Measurements from ENCODE around the gene COX6A1. TPM values are rescaled to one million over a fixed set of nuclear protein-coding genes. Genes with fewer than 3 reads are reported as not detected.

Gene COX6A1
- total and polyA plus RNA-seq, 2 of the 13 experiments (the other 11 are each of a cell fraction or from before 2014, with no cell fraction given), result 542 to 673 TPM

DNA sequence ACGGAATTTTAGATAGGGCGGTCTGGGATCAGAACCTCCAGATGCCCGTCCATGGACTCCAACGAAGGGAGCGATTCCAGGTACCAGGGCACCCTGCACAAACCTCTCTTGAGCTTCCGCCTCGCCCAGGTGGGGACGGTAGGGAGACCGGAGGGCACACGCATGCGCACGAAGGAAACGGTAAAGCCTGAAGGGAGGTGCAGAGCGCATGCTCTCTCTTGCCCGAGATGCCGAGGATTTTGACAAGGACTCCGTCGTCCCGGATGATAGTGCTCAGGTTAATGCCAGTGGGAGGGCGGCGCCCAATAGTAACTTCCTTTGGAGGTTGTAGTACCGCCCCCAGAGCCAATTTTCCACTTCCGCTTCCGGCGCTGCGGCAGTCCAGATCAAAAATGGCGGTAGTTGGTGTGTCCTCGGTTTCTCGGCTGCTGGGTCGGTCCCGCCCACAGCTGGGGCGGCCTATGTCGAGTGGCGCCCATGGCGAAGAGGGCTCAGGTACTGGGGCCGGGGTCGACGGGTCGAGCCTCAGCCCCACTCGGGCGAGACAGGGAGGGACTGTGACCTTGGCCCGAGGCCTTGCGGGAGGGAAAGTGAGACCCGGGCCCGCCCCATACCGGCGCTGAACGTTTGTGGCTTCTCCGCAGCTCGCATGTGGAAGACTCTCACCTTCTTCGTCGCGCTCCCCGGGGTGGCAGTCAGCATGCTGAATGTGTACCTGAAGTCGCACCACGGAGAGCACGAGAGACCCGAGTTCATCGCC is at the start of gene COX6A1 (continued):
- TF ChIP-seq, protein P1, sequence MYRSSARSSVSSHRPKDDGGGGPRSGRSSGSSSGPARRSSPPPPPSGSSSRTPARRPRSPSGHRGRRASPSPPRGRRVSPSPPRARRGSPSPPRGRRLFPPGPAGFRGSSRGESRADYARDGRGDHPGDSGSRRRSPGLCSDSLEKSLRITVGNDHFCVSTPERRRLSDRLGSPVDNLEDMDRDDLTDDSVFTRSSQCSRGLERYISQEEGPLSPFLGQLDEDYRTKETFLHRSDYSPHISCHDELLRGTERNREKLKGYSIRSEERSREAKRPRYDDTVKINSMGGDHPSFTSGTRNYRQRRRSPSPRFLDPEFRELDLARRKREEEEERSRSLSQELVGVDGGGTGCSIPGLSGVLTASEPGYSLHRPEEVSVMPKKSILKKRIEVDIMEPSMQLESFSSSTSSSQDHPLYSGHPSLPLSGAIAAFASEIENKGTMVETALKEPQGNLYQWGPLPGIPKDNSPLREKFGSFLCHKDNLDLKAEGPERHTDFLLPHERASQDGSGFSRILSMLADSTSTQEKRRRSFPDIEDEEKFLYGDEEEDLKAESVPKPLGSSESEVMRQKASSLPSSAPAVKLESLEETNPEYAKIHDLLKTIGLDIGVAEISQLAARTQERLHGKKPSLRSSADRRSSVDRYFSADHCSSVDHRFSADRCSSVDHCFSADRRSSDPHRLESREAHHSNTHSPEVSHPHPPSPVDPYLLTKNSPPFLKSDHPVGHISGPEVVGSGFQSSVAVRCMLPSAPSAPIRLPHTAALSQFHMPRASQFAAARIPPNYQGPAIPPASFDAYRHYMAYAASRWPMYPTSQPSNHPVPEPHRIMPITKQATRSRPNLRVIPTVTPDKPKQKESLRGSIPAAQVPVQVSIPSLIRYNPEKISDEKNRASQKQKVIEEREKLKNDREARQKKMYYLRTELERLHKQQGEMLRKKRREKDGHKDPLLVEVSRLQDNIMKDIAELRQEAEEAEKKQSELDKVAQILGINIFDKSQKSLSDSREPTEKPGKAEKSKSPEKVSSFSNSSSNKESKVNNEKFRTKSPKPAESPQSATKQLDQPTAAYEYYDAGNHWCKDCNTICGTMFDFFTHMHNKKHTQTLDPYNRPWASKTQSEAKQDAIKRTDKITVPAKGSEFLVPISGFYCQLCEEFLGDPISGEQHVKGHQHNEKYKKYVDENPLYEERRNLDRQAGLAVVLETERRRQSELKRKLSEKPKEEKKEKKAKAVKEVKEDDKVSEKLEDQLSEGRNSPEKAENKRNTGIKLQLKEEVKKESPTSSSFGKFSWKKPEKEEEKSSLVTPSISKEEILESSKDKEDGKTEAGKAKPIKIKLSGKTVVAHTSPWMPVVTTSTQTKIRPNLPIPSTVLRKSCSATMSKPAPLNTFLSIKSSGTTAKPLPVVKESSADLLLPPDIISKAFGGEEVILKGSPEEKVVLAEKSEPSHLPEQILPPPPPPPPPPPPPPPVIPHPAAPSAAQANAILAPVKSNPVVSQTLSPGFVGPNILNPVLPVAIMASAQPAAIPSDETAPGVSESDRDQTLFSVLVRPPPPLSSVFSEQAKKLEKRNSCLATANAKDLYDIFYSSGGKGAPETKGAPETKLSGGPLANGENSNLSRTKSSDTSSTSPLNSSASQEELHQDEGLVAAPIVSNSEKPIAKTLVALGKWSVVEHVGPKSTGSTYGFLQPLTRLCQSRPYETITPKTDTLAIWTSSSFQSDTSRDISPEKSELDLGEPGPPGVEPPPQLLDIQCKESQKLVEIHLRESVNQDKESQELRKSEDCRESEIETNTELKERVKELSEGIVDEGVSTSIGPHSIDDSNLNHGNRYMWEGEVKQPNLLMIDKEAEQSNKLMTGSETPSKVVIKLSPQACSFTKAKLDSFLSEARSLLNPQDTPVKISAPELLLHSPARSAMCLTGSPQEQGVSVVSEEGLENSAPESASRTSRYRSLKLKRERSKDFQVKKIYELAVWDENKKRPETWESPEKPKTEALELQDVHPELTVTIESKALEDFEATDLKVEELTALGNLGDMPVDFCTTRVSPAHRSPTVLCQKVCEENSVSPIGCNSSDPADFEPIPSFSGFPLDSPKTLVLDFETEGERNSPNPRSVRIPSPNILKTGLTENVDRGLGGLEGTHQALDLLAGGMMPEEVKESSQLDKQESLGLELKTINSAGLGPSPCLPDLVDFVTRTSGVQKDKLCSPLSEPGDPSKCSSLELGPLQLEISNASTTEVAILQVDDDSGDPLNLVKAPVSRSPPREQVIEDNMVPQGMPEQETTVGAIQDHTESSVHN (CRISPR knock-in tag; IDR thresholded peaks at IDR 0.05), result no peak; the same call in 1 of the 2 replicates
- TF ChIP-seq ZNF558 (CRISPR knock-in tag; IDR thresholded peaks at IDR 0.05; ENCODE audit: borderline replicate concordance), result 0 out of 2 replicates have a peak, but pooled peaks have one; percentile 55
- TF ChIP-seq, protein P2, sequence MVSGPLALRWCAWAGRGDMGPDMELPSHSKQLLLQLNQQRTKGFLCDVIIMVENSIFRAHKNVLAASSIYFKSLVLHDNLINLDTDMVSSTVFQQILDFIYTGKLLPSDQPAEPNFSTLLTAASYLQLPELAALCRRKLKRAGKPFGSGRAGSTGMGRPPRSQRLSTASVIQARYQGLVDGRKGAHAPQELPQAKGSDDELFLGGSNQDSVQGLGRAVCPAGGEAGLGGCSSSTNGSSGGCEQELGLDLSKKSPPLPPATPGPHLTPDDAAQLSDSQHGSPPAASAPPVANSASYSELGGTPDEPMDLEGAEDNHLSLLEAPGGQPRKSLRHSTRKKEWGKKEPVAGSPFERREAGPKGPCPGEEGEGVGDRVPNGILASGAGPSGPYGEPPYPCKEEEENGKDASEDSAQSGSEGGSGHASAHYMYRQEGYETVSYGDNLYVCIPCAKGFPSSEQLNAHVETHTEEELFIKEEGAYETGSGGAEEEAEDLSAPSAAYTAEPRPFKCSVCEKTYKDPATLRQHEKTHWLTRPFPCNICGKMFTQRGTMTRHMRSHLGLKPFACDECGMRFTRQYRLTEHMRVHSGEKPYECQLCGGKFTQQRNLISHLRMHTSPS (CRISPR knock-in tag; IDR thresholded peaks at IDR 0.05; ENCODE audit: low read depth), result peak; percentile 62; the same call in 1 of the 2 replicates
- TF ChIP-seq, protein P3, sequence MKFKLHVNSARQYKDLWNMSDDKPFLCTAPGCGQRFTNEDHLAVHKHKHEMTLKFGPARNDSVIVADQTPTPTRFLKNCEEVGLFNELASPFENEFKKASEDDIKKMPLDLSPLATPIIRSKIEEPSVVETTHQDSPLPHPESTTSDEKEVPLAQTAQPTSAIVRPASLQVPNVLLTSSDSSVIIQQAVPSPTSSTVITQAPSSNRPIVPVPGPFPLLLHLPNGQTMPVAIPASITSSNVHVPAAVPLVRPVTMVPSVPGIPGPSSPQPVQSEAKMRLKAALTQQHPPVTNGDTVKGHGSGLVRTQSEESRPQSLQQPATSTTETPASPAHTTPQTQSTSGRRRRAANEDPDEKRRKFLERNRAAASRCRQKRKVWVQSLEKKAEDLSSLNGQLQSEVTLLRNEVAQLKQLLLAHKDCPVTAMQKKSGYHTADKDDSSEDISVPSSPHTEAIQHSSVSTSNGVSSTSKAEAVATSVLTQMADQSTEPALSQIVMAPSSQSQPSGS (CRISPR knock-in tag; IDR thresholded peaks at IDR 0.05), result no peak
- TF ChIP-seq CEBPG (CRISPR knock-in tag; IDR thresholded peaks at IDR 0.05), result no peak
- no peak for TF ChIP-seq PHB2 (IDR thresholded peaks at IDR 0.05; ENCODE audit: partially characterized antibody)
- TF ChIP-seq, protein P4, sequence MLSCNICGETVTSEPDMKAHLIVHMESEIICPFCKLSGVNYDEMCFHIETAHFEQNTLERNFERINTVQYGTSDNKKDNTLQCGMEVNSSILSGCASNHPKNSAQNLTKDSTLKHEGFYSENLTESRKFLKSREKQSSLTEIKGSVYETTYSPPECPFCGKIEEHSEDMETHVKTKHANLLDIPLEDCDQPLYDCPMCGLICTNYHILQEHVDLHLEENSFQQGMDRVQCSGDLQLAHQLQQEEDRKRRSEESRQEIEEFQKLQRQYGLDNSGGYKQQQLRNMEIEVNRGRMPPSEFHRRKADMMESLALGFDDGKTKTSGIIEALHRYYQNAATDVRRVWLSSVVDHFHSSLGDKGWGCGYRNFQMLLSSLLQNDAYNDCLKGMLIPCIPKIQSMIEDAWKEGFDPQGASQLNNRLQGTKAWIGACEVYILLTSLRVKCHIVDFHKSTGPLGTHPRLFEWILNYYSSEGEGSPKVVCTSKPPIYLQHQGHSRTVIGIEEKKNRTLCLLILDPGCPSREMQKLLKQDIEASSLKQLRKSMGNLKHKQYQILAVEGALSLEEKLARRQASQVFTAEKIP (CRISPR knock-in tag; IDR thresholded peaks at IDR 0.05; ENCODE audit: borderline replicate concordance), result no peak
- no peak for TF ChIP-seq FOXP1 (IDR thresholded peaks at IDR 0.05)
- TF ChIP-seq FOXP1 (CRISPR knock-in tag; IDR thresholded peaks at IDR 0.05), result no peak
- TF ChIP-seq KDM1A (CRISPR knock-in tag; IDR thresholded peaks at IDR 0.05), result no peak
- no peak for TF ChIP-seq ZNF253 (CRISPR knock-in tag; IDR thresholded peaks at IDR 0.05; ENCODE audit: borderline replicate concordance)
- TF ChIP-seq ZNF282 (IDR thresholded peaks at IDR 0.05; ENCODE audit: partially characterized antibody), result no peak
- TF ChIP-seq, protein P5, sequence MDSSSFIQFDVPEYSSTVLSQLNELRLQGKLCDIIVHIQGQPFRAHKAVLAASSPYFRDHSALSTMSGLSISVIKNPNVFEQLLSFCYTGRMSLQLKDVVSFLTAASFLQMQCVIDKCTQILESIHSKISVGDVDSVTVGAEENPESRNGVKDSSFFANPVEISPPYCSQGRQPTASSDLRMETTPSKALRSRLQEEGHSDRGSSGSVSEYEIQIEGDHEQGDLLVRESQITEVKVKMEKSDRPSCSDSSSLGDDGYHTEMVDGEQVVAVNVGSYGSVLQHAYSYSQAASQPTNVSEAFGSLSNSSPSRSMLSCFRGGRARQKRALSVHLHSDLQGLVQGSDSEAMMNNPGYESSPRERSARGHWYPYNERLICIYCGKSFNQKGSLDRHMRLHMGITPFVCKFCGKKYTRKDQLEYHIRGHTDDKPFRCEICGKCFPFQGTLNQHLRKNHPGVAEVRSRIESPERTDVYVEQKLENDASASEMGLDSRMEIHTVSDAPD (CRISPR knock-in tag; IDR thresholded peaks at IDR 0.05), result no peak
- TF ChIP-seq ZNF333 (CRISPR knock-in tag; IDR thresholded peaks at IDR 0.05; ENCODE audit: borderline replicate concordance), result 0 out of 2 replicates have a peak, but pooled peaks have one; percentile 55
- no peak for TF ChIP-seq GFI1 (CRISPR knock-in tag; IDR thresholded peaks at IDR 0.05; ENCODE audit: borderline replicate concordance)

Measured in HepG2 (cell line).